NCI-H2081 (cell line): Measurements from ENCODE around the gene SERPINA3.

Experiments
- DNase-seq, 2 experiments: peaks; one replicate each; lab custom pipeline; 2025; lab: John Stamatoyannopoulos, UW

Gene SERPINA3

GRCh38 chr14:94655169-94655710 is 43.0 kb downstream of the SERPINA3 start:
- no peak for DNase-seq

DNA sequence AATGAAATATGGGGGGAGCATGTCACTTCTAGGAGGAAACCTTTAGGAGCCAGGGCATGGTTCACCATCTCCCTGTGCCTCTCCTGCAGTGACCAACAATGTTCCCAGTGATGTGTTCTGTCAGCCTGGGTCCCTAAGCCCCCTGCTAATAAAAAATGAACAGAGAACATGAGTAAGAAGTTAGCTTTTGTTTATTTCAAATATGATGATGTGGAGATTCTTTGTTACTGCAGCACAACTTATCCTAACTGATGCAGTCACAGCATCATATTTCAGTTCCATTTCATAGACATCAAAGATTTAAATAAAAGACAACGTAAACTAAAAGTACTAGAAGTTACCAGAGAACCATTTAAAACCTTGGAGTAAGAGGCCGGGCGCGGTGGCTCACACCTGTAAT is 43.9 kb downstream of the SERPINA3 start:
- DNase-seq, result no peak

DNA sequence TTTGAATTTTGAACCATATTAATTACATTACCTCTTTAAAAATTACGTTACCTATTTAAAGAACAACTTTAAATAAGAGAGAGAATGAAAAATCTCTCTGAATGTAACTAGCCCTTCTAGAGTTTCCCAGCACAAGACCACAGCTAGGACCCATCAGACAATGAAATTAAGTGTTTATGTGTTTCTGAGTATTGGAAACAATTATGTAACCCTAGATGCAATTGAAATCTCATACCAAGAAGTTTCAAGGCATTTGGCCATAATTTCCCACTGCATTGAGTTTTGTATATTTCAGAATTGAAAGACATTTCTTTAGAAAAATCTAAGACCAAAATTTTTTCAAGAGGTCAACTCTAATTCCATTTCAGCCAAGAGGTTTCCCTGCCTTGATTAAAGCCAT is 47.1 kb downstream of the SERPINA3 start:
- DNase-seq, result no peak

GRCh38 chr14:94659901-94660300 is 47.7 kb downstream of the SERPINA3 start:
- DNase-seq, result no peak

- no peak for DNase-seq
Measured at GRCh38 chr14:94660306-94660946, 48.2 kb downstream of the SERPINA3 start.

DNA sequence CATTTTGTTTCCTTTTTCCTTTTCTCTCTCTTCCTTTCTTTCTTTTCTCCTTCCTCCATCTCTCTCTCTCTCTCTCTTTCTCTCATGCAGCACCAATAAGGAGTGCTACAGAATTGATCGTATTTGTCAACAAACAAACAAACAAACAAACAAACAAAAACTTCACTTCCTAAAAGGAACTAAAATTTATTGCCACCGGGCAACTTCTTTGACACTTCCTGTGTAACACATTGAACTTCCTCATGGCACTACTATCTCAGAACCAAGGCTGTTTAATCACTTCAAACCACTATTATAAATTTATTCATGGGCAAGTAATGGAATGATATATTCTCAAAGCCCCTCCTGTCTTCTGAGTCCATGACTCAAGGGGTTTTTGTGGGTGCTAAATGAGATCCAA is 51.3 kb downstream of the SERPINA3 start:
- no peak for DNase-seq

GRCh38 chr14:94663965-94664704 is 51.9 kb downstream of the SERPINA3 start:
- DNase-seq, result no peak

DNA sequence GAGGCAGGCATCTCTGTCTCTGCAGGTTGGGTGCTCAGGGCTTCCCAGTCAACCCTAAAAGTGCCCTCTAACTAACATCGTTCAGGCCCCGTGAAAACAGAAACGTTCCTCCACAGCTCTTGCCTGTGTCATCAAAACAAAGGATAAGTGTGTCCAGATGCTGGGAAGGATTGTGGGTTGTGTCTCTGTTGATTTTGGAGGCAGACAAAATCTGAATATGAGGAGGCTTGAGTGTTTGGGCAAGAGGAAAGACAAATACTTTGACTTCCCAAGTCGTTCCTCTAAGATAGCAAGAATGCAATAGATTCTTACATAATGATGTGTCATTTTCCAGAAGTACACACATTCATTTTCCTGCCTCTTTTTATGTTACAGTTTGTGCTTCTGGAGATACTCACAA is 52.9 kb downstream of the SERPINA3 start:
- DNase-seq, result no peak

- DNase-seq, result no peak
Measured at GRCh38 chr14:94665544-94665943, 53.4 kb downstream of the SERPINA3 start.

- no peak for DNase-seq
Measured at GRCh38 chr14:94670692-94671285, 58.6 kb downstream of the SERPINA3 start.

DNA sequence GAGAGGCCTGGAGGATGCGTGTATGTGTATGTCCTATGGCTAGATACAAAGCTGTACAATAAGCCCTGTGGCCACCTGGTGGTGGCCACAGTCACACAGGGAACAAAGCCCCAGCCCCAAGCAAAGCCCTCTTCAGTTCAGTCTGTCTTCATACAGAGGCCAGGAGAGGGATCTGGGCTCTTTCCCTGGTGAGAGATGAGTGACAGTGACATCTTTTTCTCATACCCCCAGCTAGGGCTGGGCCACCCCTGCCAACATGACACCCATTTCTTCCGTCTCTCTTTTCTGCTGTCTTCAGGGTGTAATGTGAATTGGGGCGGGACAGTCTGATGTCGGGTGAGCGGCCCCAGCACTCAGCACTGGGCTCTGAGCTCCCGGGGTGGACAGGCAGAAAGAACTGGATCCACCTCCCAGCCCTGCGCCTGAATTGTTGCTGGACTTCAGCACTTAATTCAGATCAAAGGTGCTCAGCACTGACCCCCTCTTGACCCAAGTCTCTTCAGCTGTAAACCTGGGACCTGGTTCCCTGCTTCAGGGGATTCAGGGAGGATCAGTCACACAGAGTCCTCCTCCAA is 59.8 kb downstream of the SERPINA3 start:
- DNase-seq, result no peak

GRCh38 chr14:94673071-94673470 is 60.9 kb downstream of the SERPINA3 start:
- DNase-seq, result no peak
